Loucy (cell line): ENCODE data around the gene PTGES2.

ENCODE experiments used
- H2AFZ ChIP-seq: fragments of 200-600 bp; sonication (generic); 2 replicates; pipeline ENCODE4 v1.6.0; 2016; ENCODE audit warnings: antibody characterized with exemption, mild to moderate bottlenecking, low read length, moderate library complexity
- H3F3A ChIP-seq: fragments of 200-600 bp; 2 replicates; pipeline ENCODE4 v1.6.0; 2016; ENCODE audit warnings: antibody characterized with exemption, low read depth, mild to moderate bottlenecking
- H3K27me3 ChIP-seq: fragments of 200-600 bp; sonication (generic); 2 replicates; pipeline ENCODE4 v1.6.1; 2014; ENCODE audit warnings: low read length, mild to moderate bottlenecking; ENCODE audit not compliant: insufficient read depth, poor library complexity, severe bottlenecking
- H3K36me3 ChIP-seq: fragments of 200-600 bp; sonication (generic); 2 replicates; pipeline ENCODE4 v1.6.1; 2016; ENCODE audit warnings: low read length; ENCODE audit not compliant: insufficient read depth
- H3K4me1 ChIP-seq: fragments of 200-600 bp; sonication (generic); 2 replicates; pipeline ENCODE4 v1.5.1; 2014; ENCODE audit warnings: low read length, mild to moderate bottlenecking; ENCODE audit not compliant: insufficient read depth, poor library complexity, severe bottlenecking
- H3K4me2 ChIP-seq: fragments of 200-600 bp; sonication (generic); 2 replicates; pipeline ENCODE4 v1.6.0; 2014; ENCODE audit warnings: antibody characterized with exemption, low read length, low read depth, mild to moderate bottlenecking; ENCODE audit not compliant: poor library complexity, severe bottlenecking
- H3K4me3 ChIP-seq: fragments of 200-600 bp; sonication (generic); 2 replicates; pipeline ENCODE4 v1.5.1; 2014; ENCODE audit warnings: low read length, mild to moderate bottlenecking, mixed read lengths; ENCODE audit not compliant: poor library complexity, severe bottlenecking
- H3K79me2 ChIP-seq: fragments of 200-600 bp; sonication (generic); 2 replicates; pipeline ENCODE4 v1.6.1; 2014; ENCODE audit warnings: low read length; ENCODE audit not compliant: insufficient read depth
- H3K9ac ChIP-seq: fragments of 200-600 bp; sonication (generic); 2 replicates; pipeline ENCODE4 v1.6.0; 2014; ENCODE audit warnings: mild to moderate bottlenecking, low read depth, low read length, moderate library complexity; ENCODE audit not compliant: poor library complexity, severe bottlenecking
- H3K9me2 ChIP-seq: fragments of 200-600 bp; sonication (generic); replicated peaks from 2 replicates; pipeline ENCODE4 v1.6.1; 2016; ENCODE audit warnings: low read depth, low read length, mixed read lengths
- H3K9me3 ChIP-seq: fragments of 200-600 bp; sonication (generic); 2 replicates; pipeline ENCODE4 v1.6.1; 2014; ENCODE audit warnings: mild to moderate bottlenecking, antibody characterized with exemption, low read length, low read depth; ENCODE audit not compliant: insufficient read depth
- H4K20me1 ChIP-seq: fragments of 200-600 bp; sonication (generic); 2 replicates; pipeline ENCODE4 v1.6.0; 2014; ENCODE audit warnings: antibody characterized with exemption, low read length, mild to moderate bottlenecking; ENCODE audit not compliant: insufficient read depth, poor library complexity, severe bottlenecking
- CTCF ChIP-seq: fragments of 200-600 bp; sonication (generic); conservative IDR thresholded peaks from 2 replicates; pipeline ENCODE4 v1.5.1; 2014; ENCODE audit warnings: mild to moderate bottlenecking, antibody characterized with exemption, low read length
- EZH2phosphoT487 ChIP-seq: fragments of 200-600 bp; IDR thresholded peaks from 2 replicates; pipeline ENCODE4 v1.6.1; 2018; ENCODE audit warnings: antibody characterized with exemption, mild to moderate bottlenecking, moderate library complexity, borderline replicate concordance

PTGES2 gene

GRCh38 chr9:128102196-128102595 lies 25.3 kb downstream of the PTGES2 start:
- no peaks in the 10 kb centered on the region for H3F3A ChIP-seq
- peaks cover 9% of the 10 kb centered on the region for H3K4me1 ChIP-seq
- TF ChIP-seq CTCF (no peak), EZH2phosphoT487 (no peak)
- H3K36me3 ChIP-seq = peaks cover 66% of the 10 kb centered on the region; the same call in 1 of the 2 replicates
- H3K9ac ChIP-seq = no peak overlapping the region
- H3K9me3 ChIP-seq = no peaks in the 10 kb centered on the region
- H3K9me2 ChIP-seq = no peaks in the 10 kb centered on the region
- H3K27me3 ChIP-seq = no peaks in the 10 kb centered on the region
- no peak overlapping the region for H2AFZ ChIP-seq
- H3K79me2 ChIP-seq = peaks cover 34% of the 10 kb centered on the region
- H3K4me3 ChIP-seq = no peak overlapping the region
- peaks cover 21% of the 10 kb centered on the region for H4K20me1 ChIP-seq
- H3K4me2 ChIP-seq = no peak overlapping the region

- no peaks in the 10 kb centered on the region for H3F3A ChIP-seq
- H4K20me1 ChIP-seq = peaks cover 26% of the 10 kb centered on the region
- H3K4me1 ChIP-seq = peaks cover 9% of the 10 kb centered on the region
- no peak for TF ChIP-seq CTCF
- no peak for TF ChIP-seq EZH2phosphoT487
- no peak overlapping the region for H3K4me2 ChIP-seq
- no peaks in the 10 kb centered on the region for H3K27me3 ChIP-seq
- H3K9me3 ChIP-seq = no peaks in the 10 kb centered on the region
- no peak overlapping the region for H3K4me3 ChIP-seq
- H3K36me3 ChIP-seq = peaks cover 66% of the 10 kb centered on the region; the same call in 1 of the 2 replicates
- H2AFZ ChIP-seq = no peak overlapping the region
- H3K9me2 ChIP-seq = no peaks in the 10 kb centered on the region
- no peak overlapping the region for H3K9ac ChIP-seq
- peaks cover 40% of the 10 kb centered on the region for H3K79me2 ChIP-seq
Measured at GRCh38 chr9:128101690-128102089, 25.8 kb downstream of the PTGES2 start.

- Histone ChIP-seq H3K27me3 (no peaks in the 10 kb centered on the region), H3K9me3 (no peaks in the 10 kb centered on the region), H3K79me2 (peaks cover 44% of the 10 kb centered on the region), H3K9me2 (no peaks in the 10 kb centered on the region), H3K9ac (no peak overlapping the region), H4K20me1 (peaks cover 30% of the 10 kb centered on the region), H3K4me3 (no peak overlapping the region), H3K4me1 (peaks cover 9% of the 10 kb centered on the region), H2AFZ (no peak overlapping the region), H3K36me3 (peaks cover 64% of the 10 kb centered on the region; the same call in 1 of the 2 replicates), H3F3A (no peaks in the 10 kb centered on the region), H3K4me2 (no peak overlapping the region)
- TF ChIP-seq EZH2phosphoT487 = no peak
- no peak for TF ChIP-seq CTCF
Measured at GRCh38 chr9:128101231-128101661, 26.3 kb downstream of the PTGES2 start.
